ENCODE results near the gene RIN2. TPM values are rescaled to one million over a fixed set of nuclear protein-coding genes. Genes with fewer than 3 reads are reported as not detected.

Gene RIN2
- total RNA-seq, 1 donor from 2014 or later = 21.2 TPM

DNA sequence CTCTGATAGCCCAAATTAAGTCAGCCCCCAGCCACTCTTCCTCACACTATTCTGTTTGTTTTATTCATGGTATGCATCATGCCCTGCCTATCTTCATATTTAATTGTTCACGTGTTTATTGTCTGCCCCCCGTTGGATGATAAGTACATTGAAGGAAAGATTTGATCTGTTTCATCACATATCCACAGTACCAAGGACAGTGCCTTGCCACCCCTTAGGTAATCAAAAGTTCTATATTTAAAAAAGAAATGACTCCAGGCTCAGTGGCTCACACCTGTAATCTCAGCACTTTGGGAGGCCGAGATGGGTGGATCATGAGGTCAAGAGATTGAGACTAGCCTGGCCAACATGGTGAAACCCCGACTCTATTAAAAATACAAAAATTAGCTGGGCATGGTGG is 10.2 kb upstream of the RIN2 start:
- TF ChIP-seq CTCF (IDR thresholded peaks at IDR 0.05; ENCODE audit: insufficient read depth, low read depth, low read length) (no peak), EZH2 (IDR thresholded peaks at IDR 0.05; ENCODE audit: insufficient read depth, low read length) (no peak)
- H3K27me3 Mint-ChIP-seq (ENCODE audit: low read depth, unreplicated experiment) = peaks cover 2% of the 10 kb centered on the region
- FAIRE-seq (no peak), DNase-seq (ENCODE audit: low read depth) (no peak)
- H3K36me3 ChIP-seq (ENCODE audit: insufficient read depth, low read length) = no peaks in the 10 kb centered on the region
- H4K20me1 ChIP-seq (ENCODE audit: insufficient read depth, low read length) = no peaks in the 10 kb centered on the region
- no peaks in the 10 kb centered on the region for H3K4me1 Mint-ChIP-seq (ENCODE audit: low read depth, unreplicated experiment)
- no peak overlapping the region for H3K4me3 Mint-ChIP-seq (ENCODE audit: unreplicated experiment)
- no peak overlapping the region for H3K4me2 ChIP-seq (ENCODE audit: low read length)
- no peak overlapping the region for H3K9ac ChIP-seq (ENCODE audit: low read length)
- H3K27me3 ChIP-seq (ENCODE audit: insufficient read depth, low read length) = peaks cover 3% of the 10 kb centered on the region
- H2AFZ ChIP-seq (ENCODE audit: low read depth, low read length) = no peak overlapping the region
- H3K36me3 Mint-ChIP-seq (ENCODE audit: low read depth, unreplicated experiment) = no peaks in the 10 kb centered on the region
- no peak overlapping the region for H3K27ac Mint-ChIP-seq (ENCODE audit: unreplicated experiment)
- H3K4me1 ChIP-seq (ENCODE audit: insufficient read depth, low read length) = no peaks in the 10 kb centered on the region
- no peaks in the 10 kb centered on the region for H3K79me2 ChIP-seq (ENCODE audit: insufficient read depth, low read length)
- H3K27ac ChIP-seq (ENCODE audit: low read depth, low read length) = no peak overlapping the region
- H3K4me3 ChIP-seq (ENCODE audit: insufficient read depth, low read depth, low read length) = no peak overlapping the region
- no peaks in the 10 kb centered on the region for H3K9me3 ChIP-seq (ENCODE audit: insufficient read depth, low read depth, low read length)
- peaks cover 4% of the 10 kb centered on the region for H3K9me3 Mint-ChIP-seq (ENCODE audit: unreplicated experiment)

- Mint-ChIP-seq H3K4me1 (ENCODE audit: low read depth, unreplicated experiment) (no peaks in the 10 kb centered on the region), H3K27me3 (ENCODE audit: low read depth, unreplicated experiment) (peaks cover 4% of the 10 kb centered on the region), H3K4me3 (ENCODE audit: unreplicated experiment) (no peak overlapping the region), H3K9me3 (ENCODE audit: unreplicated experiment) (peaks cover 4% of the 10 kb centered on the region), H3K27ac (ENCODE audit: unreplicated experiment) (no peak overlapping the region), H3K36me3 (ENCODE audit: low read depth, unreplicated experiment) (no peaks in the 10 kb centered on the region)
- FAIRE-seq (no peak), DNase-seq (ENCODE audit: low read depth) (no peak)
- Histone ChIP-seq H3K9me3 (ENCODE audit: insufficient read depth, low read depth, low read length) (no peaks in the 10 kb centered on the region), H4K20me1 (ENCODE audit: insufficient read depth, low read length) (no peaks in the 10 kb centered on the region), H3K4me3 (ENCODE audit: insufficient read depth, low read depth, low read length) (no peak overlapping the region), H2AFZ (ENCODE audit: low read depth, low read length) (no peak overlapping the region), H3K27ac (ENCODE audit: low read depth, low read length) (no peak overlapping the region), H3K4me1 (ENCODE audit: insufficient read depth, low read length) (no peaks in the 10 kb centered on the region), H3K36me3 (ENCODE audit: insufficient read depth, low read length) (no peaks in the 10 kb centered on the region), H3K4me2 (ENCODE audit: low read length) (no peak overlapping the region), H3K79me2 (ENCODE audit: insufficient read depth, low read length) (no peaks in the 10 kb centered on the region), H3K27me3 (ENCODE audit: insufficient read depth, low read length) (peaks cover under 1% of the 10 kb centered on the region), H3K9ac (ENCODE audit: low read length) (no peak overlapping the region)
- no peak for TF ChIP-seq CTCF (IDR thresholded peaks at IDR 0.05; ENCODE audit: insufficient read depth, low read depth, low read length)
- TF ChIP-seq EZH2 (IDR thresholded peaks at IDR 0.05; ENCODE audit: insufficient read depth, low read length) = no peak
Measured at GRCh38 chr20:19748681-19749080, 9.4 kb upstream of the RIN2 start.

DNA sequence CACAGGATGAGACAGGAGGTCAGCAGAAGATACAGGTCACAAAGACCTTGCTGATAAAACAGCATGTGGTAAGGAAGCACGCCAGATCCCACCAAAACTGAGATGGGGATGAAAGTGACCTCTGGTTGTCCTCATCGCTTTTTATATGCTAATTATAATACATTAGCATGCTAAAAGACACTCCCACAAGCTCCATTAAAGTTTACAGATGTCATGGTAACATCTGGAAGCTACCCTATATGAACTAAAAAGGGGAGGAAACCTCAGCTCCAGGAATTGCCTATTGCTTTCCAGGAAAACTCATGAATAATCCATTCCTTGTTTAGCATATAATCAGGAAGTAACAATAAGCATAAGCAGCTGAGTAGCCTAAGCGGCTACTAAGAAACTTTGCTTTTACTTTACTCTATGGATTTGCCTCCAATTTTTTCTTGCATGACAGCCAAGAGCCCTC is 8.4 kb upstream of the RIN2 start:
- Mint-ChIP-seq H3K4me1 (ENCODE audit: low read depth, unreplicated experiment) (no peaks in the 10 kb centered on the region), H3K27ac (ENCODE audit: unreplicated experiment) (no peak overlapping the region), H3K9me3 (ENCODE audit: unreplicated experiment) (peaks cover 4% of the 10 kb centered on the region), H3K4me3 (ENCODE audit: unreplicated experiment) (no peak overlapping the region), H3K36me3 (ENCODE audit: low read depth, unreplicated experiment) (no peaks in the 10 kb centered on the region), H3K27me3 (ENCODE audit: low read depth, unreplicated experiment) (peaks cover 4% of the 10 kb centered on the region)
- DNase-seq (ENCODE audit: low read depth) (no peak), FAIRE-seq (no peak)
- H3K9ac ChIP-seq (ENCODE audit: low read length) = no peak overlapping the region
- no peak for TF ChIP-seq CTCF (IDR thresholded peaks at IDR 0.05; ENCODE audit: insufficient read depth, low read depth, low read length)
- TF ChIP-seq EZH2 (IDR thresholded peaks at IDR 0.05; ENCODE audit: insufficient read depth, low read length) = no peak
- H3K27ac ChIP-seq (ENCODE audit: low read depth, low read length) = no peak overlapping the region
- H3K9me3 ChIP-seq (ENCODE audit: insufficient read depth, low read depth, low read length) = no peaks in the 10 kb centered on the region
- H3K4me2 ChIP-seq (ENCODE audit: low read length) = no peak overlapping the region
- no peaks in the 10 kb centered on the region for H3K27me3 ChIP-seq (ENCODE audit: insufficient read depth, low read length)
- H3K79me2 ChIP-seq (ENCODE audit: insufficient read depth, low read length) = no peaks in the 10 kb centered on the region
- H2AFZ ChIP-seq (ENCODE audit: low read depth, low read length) = no peak overlapping the region
- H3K36me3 ChIP-seq (ENCODE audit: insufficient read depth, low read length) = no peaks in the 10 kb centered on the region
- no peak overlapping the region for H3K4me3 ChIP-seq (ENCODE audit: insufficient read depth, low read depth, low read length)
- no peaks in the 10 kb centered on the region for H4K20me1 ChIP-seq (ENCODE audit: insufficient read depth, low read length)
- no peaks in the 10 kb centered on the region for H3K4me1 ChIP-seq (ENCODE audit: insufficient read depth, low read length)

Data from astrocyte (in vitro differentiated cells and primary cell).